GM12878 (cell line): ENCODE measurements around the gene MIPOL1. TPM values are rescaled to one million over a fixed set of nuclear protein-coding genes. Genes with fewer than 3 reads are reported as not detected.

ENCODE experiments used
- ATAC-seq: fragments of 200-7000 bp; cut with Tn5 transposase; 3 replicates; pipeline ENCODE4 v1.9.1; 2020; ENCODE audit warnings: mild to moderate bottlenecking, moderate library complexity
- BruUV-seq: library from RNA; stranded (reverse); fragments of 400-500 nt; replicated peaks from 2 replicates; lab custom pipeline; 2021; lab: Mats Ljungman, UMichigan
- CTCF ChIA-PET: fragments of 300-600 bp; sonication (Branson Sonifier 250); formaldehyde crosslinking; extraction: SDS; loops from one replicate; lab custom pipeline; 2021; ENCODE audit warnings: inconsistent platforms; lab: Yijun Ruan, JAX
- POLR2A ChIA-PET: fragments of 350-600 bp; formaldehyde crosslinking; extraction: SDS; loops from one replicate; lab custom pipeline; 2021; ENCODE audit warnings: inconsistent platforms; lab: Charles Lee
- RAD21 ChIA-PET: fragments of 300-600 bp; sonication (Branson Sonifier 250); formaldehyde crosslinking; loops from one replicate; lab custom pipeline; 2023; ENCODE audit warnings: antibody characterized with exemption; ENCODE audit not compliant: unreplicated experiment; lab: Charles Lee
- SMC1A ChIA-PET: fragments of 300-600 bp; sonication (Branson Sonifier 250); formaldehyde crosslinking; loops from one replicate; lab custom pipeline; 2023; ENCODE audit not compliant: unreplicated experiment, uncharacterized antibody; lab: Charles Lee
- DNase-seq: peaks from one replicate; pipeline ENCODE4 v3.0.0-alpha.2; 2011; ENCODE audit warnings: low read depth, low spot score
- FAIRE-seq: peaks from 3 replicates; lab custom pipeline; 2011; peaks lifted over from hg19 to GRCh38; lab: Jason Lieb, UNC
- H2AFZ ChIP-seq: 2 replicates; pipeline ENCODE4 v1.6.0; 2011; ENCODE audit warnings: low read depth, low read length, control low read depth; ENCODE audit not compliant: control insufficient read depth
- H3K27ac ChIP-seq: 2 replicates; pipeline ENCODE4 v1.5.1; 2011; ENCODE audit warnings: control low read depth; ENCODE audit not compliant: control insufficient read depth, insufficient read depth
- H3K27me3 ChIP-seq, 2 experiments: replicated peaks in 1 of 2; 2 replicates each; pipeline versions ENCODE4 v1.6.0 to v1.6.1; 2011; ENCODE audit warnings: low read length in 1 of 2; ENCODE audit not compliant: control insufficient read depth in 2 of 2, insufficient read depth in 2 of 2
- H3K36me3 ChIP-seq, 2 experiments: 2 replicates each; pipeline ENCODE4 v1.5.1; 2011; ENCODE audit warnings: low read length in 1 of 2; ENCODE audit not compliant: control insufficient read depth in 2 of 2, insufficient read depth in 2 of 2
- H3K4me1 ChIP-seq: 2 replicates; pipeline ENCODE4 v1.6.1; 2011; ENCODE audit warnings: mild to moderate bottlenecking, low read length, moderate library complexity, mixed read lengths; ENCODE audit not compliant: control insufficient read depth, insufficient read depth
- H3K4me2 ChIP-seq: 2 replicates; pipeline ENCODE4 v1.6.0; 2011; ENCODE audit warnings: control low read depth; ENCODE audit not compliant: control insufficient read depth, insufficient read depth
- H3K4me3 ChIP-seq: fragments of 200-600 bp; sonication (generic); 2 replicates; pipeline ENCODE4 v1.5.1; 2016
- H3K79me2 ChIP-seq: 2 replicates; pipeline ENCODE4 v1.6.0; 2011; ENCODE audit warnings: low read length; ENCODE audit not compliant: control insufficient read depth, insufficient read depth
- H3K9ac ChIP-seq: 2 replicates; pipeline ENCODE4 v1.8.0; 2011; ENCODE audit warnings: low read length, control low read depth, mixed read lengths; ENCODE audit not compliant: control insufficient read depth, insufficient read depth
- H3K9me3 ChIP-seq: replicated peaks from 3 replicates; pipeline ENCODE4 v1.5.1; 2011; ENCODE audit warnings: mild to moderate bottlenecking, low read length; ENCODE audit not compliant: control insufficient read depth, insufficient read depth
- H4K20me1 ChIP-seq: 2 replicates; pipeline ENCODE4 v1.6.0; 2011; ENCODE audit not compliant: control insufficient read depth, insufficient read depth
- CEBPB ChIP-seq, 2 experiments: fragments of 150-350 bp in 1 of 2; IDR thresholded peaks; 2 replicates each; pipeline ENCODE4 v1.6.1; 2012 to 2014; ENCODE audit warnings: low read depth in 2 of 2, low read length in 2 of 2, borderline replicate concordance in 1 of 2, inconsistent platforms in 1 of 2
- CHD1 ChIP-seq: IDR thresholded peaks from 2 replicates; pipeline ENCODE4 v1.6.1; 2012; ENCODE audit warnings: low read depth, low read length, improper control_type of control experiment
- HDGF ChIP-seq: fragments of 450-650 bp; IDR thresholded peaks from 2 replicates; pipeline ENCODE4 v1.6.1; 2016; ENCODE audit warnings: antibody characterized with exemption
- MYB ChIP-seq: fragments of 150-350 bp; IDR thresholded peaks from 2 replicates; pipeline ENCODE4 v1.6.1; 2014; ENCODE audit warnings: mild to moderate bottlenecking, low read depth, low read length, borderline replicate concordance
- RAD51 ChIP-seq: fragments of 450-650 bp; IDR thresholded peaks from 2 replicates; pipeline ENCODE4 v1.6.1; 2016; ENCODE audit warnings: moderate library complexity, mild to moderate bottlenecking, inconsistent platforms
- RELA ChIP-seq: fragments of 450-650 bp; IDR thresholded peaks from 2 replicates; pipeline ENCODE4 v1.8.0; 2014; ENCODE audit warnings: borderline replicate concordance; ENCODE audit not compliant: partially characterized antibody
- SIN3A ChIP-seq: IDR thresholded peaks from 2 replicates; pipeline ENCODE4 v1.6.1; 2012; ENCODE audit warnings: low read depth, low read length, improper control_type of control experiment
- SREBF1 ChIP-seq: IDR thresholded peaks from 2 replicates; pipeline ENCODE4 v1.6.1; 2012; ENCODE audit warnings: mild to moderate bottlenecking, low read length
- SREBF2 ChIP-seq: IDR thresholded peaks from 2 replicates; pipeline ENCODE4 v1.6.1; 2012; ENCODE audit warnings: mild to moderate bottlenecking, low read length
- SRF ChIP-seq, 2 experiments: IDR thresholded peaks; 2 replicates each; pipeline ENCODE4 v1.6.1; 2011; ENCODE audit warnings: low read depth in 2 of 2, low read length in 2 of 2, mild to moderate bottlenecking in 1 of 2, moderate library complexity in 1 of 2
- SUPT20H ChIP-seq: IDR thresholded peaks from 2 replicates; pipeline ENCODE4 v1.6.1; 2011; ENCODE audit warnings: low read depth, mild to moderate bottlenecking, low read length, moderate library complexity, borderline replicate concordance; ENCODE audit not compliant: control insufficient read depth
- USF1 ChIP-seq: IDR thresholded peaks from 2 replicates; pipeline ENCODE4 v1.6.1; 2011; ENCODE audit warnings: borderline replicate concordance, low read depth, mild to moderate bottlenecking, moderate library complexity, mixed read lengths, low read length; ENCODE audit not compliant: insufficient read depth; ENCODE audit errors: extremely low read length
- WGBS: methylation state at CpG from one replicate; pipeline ENCODE4 v1.1.6; 2016; ENCODE audit warnings: low lambda C conversion rate; ENCODE audit not compliant: insufficient replicate concordance, insufficient coverage; ENCODE audit errors: missing lambda C conversion rate; 5-methylcytosine and 5-hydroxymethylcytosine counted together
- in situ Hi-C: fragments of 300-500 bp; cut with MboI; formaldehyde crosslinking; loops from 9 replicates; pipeline ENCODE4 v1.14.3; 2018; ENCODE audit warnings: mixed read lengths
- intact Hi-C: fragments of 100-400 bp; cut with micrococcal nuclease; formaldehyde crosslinking; loops from one replicate; pipeline ENCODE4 v1.14.2; 2022; ENCODE audit not compliant: unreplicated experiment
- polyA plus RNA-seq, 11 experiments: library from polyadenylated mRNA; depleted of rRNA in 4 of 11; unstranded in 6 of 11; stranded (reverse) in 5 of 11; fragments of >200 nt; fragmentation: Nextera tagmentation in 4 of 11; fragmentation: Illumina TruSeq in 1 of 11; extraction: Ambion mirVana in 4 of 11; extraction: Trizol in 1 of 11; gene quantifications; 1 replicate in 1 of 11; 2 replicates in 10 of 11; pipeline versions ENCODE4 v1.2.1 to v1.2.3, GENCODE V29; 2011 to 2016; ENCODE audit warnings: inconsistent platforms in 2 of 11, missing spikeins in 2 of 11, low read depth in 1 of 11
- total RNA-seq, 4 experiments: library from RNA; depleted of rRNA in 3 of 4; stranded (reverse); fragments of >200 nt in 3 of 4; fragmentation: Illumina TruSeq in 1 of 4; extraction: Trizol in 1 of 4; gene quantifications; 2 replicates each; pipeline versions ENCODE4 v1.2.1 to v1.2.3, GENCODE V29; 2013 to 2021
- TF ChIP-seq, protein P1 (sequence below): fragments of 450-650 bp; IDR thresholded peaks from 2 replicates; pipeline ENCODE4 v1.6.1; 2017; ENCODE audit warnings: mild to moderate bottlenecking, moderate library complexity

MIPOL1 gene
- total and polyA plus RNA-seq, 10 of the 15 experiments (the other 5 are each of a cell fraction or from before 2014, with no cell fraction given) = 0.06 TPM; not detected in 9

DNA sequence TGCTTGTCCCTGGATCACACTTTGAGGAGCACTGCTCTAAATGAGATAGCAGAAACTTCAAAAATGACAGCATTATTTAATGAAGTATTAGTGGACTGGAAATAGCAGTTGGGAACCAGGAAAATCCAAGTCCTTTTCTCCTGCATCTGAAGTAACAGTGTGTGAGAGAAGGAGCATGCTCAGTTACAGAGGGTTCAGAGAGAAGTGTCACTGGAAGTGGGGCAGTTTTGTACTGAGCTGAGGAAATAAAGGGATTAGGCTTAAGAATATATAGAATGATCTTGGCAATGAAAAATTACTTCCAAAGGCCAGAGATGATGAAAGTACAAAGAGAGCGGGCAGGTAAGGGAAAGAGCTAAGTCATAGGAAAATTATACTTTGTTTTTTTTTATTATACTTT lies 130.9 kb downstream of the MIPOL1 start:
- no peak overlapping the region for H3K4me2 ChIP-seq
- no peak overlapping the region for H3K9ac ChIP-seq
- no peaks in the 10 kb centered on the region for H3K4me1 ChIP-seq
- TF ChIP-seq USF1 (no peak), MYB (no peak)
- in situ Hi-C loops (no loop called here), intact Hi-C loops (no loop called here)
- WGBS = 28% methylated on average over 1 of the region's 1 CpG
- H3K36me3 ChIP-seq = no peaks in the 10 kb centered on the region
- DNase-seq = no peak
- SMC1A ChIA-PET = no interaction called here
- ATAC-seq = no peak
- FAIRE-seq = no peak
- RAD21 ChIA-PET = no interaction called here
- CTCF ChIA-PET = no interaction called here
- H3K79me2 ChIP-seq = no peaks in the 10 kb centered on the region
- H3K27me3 ChIP-seq = no peaks in the 10 kb centered on the region
- no peaks in the 10 kb centered on the region for H4K20me1 ChIP-seq
- H2AFZ ChIP-seq = no peak overlapping the region
- no TSS peak for BruUV-seq
- no peak overlapping the region for H3K4me3 ChIP-seq
- H3K27ac ChIP-seq = no peak overlapping the region
- H3K9me3 ChIP-seq = no peaks in the 10 kb centered on the region
- POLR2A ChIA-PET = no interaction called here

GRCh38 chr14:37329189-37330001 lies 131.7 kb downstream of the MIPOL1 start:
- DNase-seq (no peak), FAIRE-seq (no peak), ATAC-seq (no peak)
- no peak overlapping the region for H3K27ac ChIP-seq
- no peaks in the 10 kb centered on the region for H3K79me2 ChIP-seq
- H3K4me1 ChIP-seq = no peaks in the 10 kb centered on the region
- ChIA-PET CTCF (no interaction called here), POLR2A (no interaction called here), SMC1A (no interaction called here), RAD21 (no interaction called here)
- H3K4me2 ChIP-seq = no peak overlapping the region
- H2AFZ ChIP-seq = no peak overlapping the region
- WGBS = 14% methylated on average over 2 of the region's 2 CpGs
- H3K27me3 ChIP-seq = no peaks in the 10 kb centered on the region
- intact Hi-C loops (no loop called here), in situ Hi-C loops (no loop called here)
- no peaks in the 10 kb centered on the region for H3K9me3 ChIP-seq
- no peaks in the 10 kb centered on the region for H4K20me1 ChIP-seq
- H3K4me3 ChIP-seq = no peak overlapping the region
- BruUV-seq = no TSS peak
- H3K9ac ChIP-seq = no peak overlapping the region
- H3K36me3 ChIP-seq = no peaks in the 10 kb centered on the region
- no peak for TF ChIP-seq SREBF1
- TF ChIP-seq HDGF = no peak
- no peak for TF ChIP-seq CHD1
- TF ChIP-seq SIN3A = no peak
- no peak for TF ChIP-seq RELA
- no peak for TF ChIP-seq RAD51
- no peak for TF ChIP-seq SUPT20H
- TF ChIP-seq CEBPB (IDR thresholded peaks at IDR 0.05; ENCODE audit: borderline replicate concordance in 1 of 2, low read depth in 2 of 2, low read length in 2 of 2) = no peak
- TF ChIP-seq SREBF2 = no peak
- no peak for TF ChIP-seq SRF (IDR thresholded peaks at IDR 0.05; ENCODE audit: low read depth in 2 of 2, low read length in 2 of 2)
- TF ChIP-seq, protein P1, sequence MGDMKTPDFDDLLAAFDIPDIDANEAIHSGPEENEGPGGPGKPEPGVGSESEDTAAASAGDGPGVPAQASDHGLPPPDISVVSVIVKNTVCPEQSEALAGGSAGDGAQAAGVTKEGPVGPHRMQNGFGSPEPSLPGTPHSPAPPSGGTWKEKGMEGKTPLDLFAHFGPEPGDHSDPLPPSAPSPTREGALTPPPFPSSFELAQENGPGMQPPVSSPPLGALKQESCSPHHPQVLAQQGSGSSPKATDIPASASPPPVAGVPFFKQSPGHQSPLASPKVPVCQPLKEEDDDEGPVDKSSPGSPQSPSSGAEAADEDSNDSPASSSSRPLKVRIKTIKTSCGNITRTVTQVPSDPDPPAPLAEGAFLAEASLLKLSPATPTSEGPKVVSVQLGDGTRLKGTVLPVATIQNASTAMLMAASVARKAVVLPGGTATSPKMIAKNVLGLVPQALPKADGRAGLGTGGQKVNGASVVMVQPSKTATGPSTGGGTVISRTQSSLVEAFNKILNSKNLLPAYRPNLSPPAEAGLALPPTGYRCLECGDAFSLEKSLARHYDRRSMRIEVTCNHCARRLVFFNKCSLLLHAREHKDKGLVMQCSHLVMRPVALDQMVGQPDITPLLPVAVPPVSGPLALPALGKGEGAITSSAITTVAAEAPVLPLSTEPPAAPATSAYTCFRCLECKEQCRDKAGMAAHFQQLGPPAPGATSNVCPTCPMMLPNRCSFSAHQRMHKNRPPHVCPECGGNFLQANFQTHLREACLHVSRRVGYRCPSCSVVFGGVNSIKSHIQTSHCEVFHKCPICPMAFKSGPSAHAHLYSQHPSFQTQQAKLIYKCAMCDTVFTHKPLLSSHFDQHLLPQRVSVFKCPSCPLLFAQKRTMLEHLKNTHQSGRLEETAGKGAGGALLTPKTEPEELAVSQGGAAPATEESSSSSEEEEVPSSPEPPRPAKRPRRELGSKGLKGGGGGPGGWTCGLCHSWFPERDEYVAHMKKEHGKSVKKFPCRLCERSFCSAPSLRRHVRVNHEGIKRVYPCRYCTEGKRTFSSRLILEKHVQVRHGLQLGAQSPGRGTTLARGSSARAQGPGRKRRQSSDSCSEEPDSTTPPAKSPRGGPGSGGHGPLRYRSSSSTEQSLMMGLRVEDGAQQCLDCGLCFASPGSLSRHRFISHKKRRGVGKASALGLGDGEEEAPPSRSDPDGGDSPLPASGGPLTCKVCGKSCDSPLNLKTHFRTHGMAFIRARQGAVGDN = no peak
